Activated naive CD4-positive, alpha-beta T cell (primary cell): Measurements from ENCODE around the gene KLHL29.

ENCODE experiments used
- DNase-seq, 4 experiments: peaks; one replicate each; lab custom pipeline; 2025; lab: John Stamatoyannopoulos, UW

Gene KLHL29

GRCh38 chr2:23632831-23633395, 247.9 kb downstream of the KLHL29 start:
- DNase-seq, result no peak

GRCh38 chr2:23633966-23634365, 249.0 kb downstream of the KLHL29 start:
- no peak for DNase-seq

GRCh38 chr2:23635442-23636340, 250.7 kb downstream of the KLHL29 start:
- DNase-seq, result no peak

- DNase-seq, result no peak
Measured at GRCh38 chr2:23636426-23636825, 251.4 kb downstream of the KLHL29 start.

GRCh38 chr2:23637011-23637778, 252.2 kb downstream of the KLHL29 start:
- DNase-seq, result no peak

- DNase-seq, result no peak
Measured at GRCh38 chr2:23639406-23639982, 254.5 kb downstream of the KLHL29 start.

GRCh38 chr2:23640711-23641110, 255.7 kb downstream of the KLHL29 start:
- no peak for DNase-seq

- DNase-seq, result no peak
Measured at GRCh38 chr2:23642516-23642915, 257.5 kb downstream of the KLHL29 start.

GRCh38 chr2:23645230-23645808, 260.3 kb downstream of the KLHL29 start:
- no peak for DNase-seq

- DNase-seq, result no peak
Measured at GRCh38 chr2:23647563-23647962, 262.6 kb downstream of the KLHL29 start.

GRCh38 chr2:23649303-23649702, 264.3 kb downstream of the KLHL29 start:
- DNase-seq, result no peak

GRCh38 chr2:23649819-23650218, 264.8 kb downstream of the KLHL29 start:
- DNase-seq, result no peak

- DNase-seq, result no peak
Measured at GRCh38 chr2:23651187-23652080, 266.5 kb downstream of the KLHL29 start.

GRCh38 chr2:23653326-23653725, 268.3 kb downstream of the KLHL29 start:
- no peak for DNase-seq

GRCh38 chr2:23654756-23655155, 269.8 kb downstream of the KLHL29 start:
- DNase-seq, result no peak

- no peak for DNase-seq
Measured at GRCh38 chr2:23655934-23656596, 271.1 kb downstream of the KLHL29 start.

GRCh38 chr2:23656597-23656973, 271.6 kb downstream of the KLHL29 start:
- no peak for DNase-seq

- DNase-seq, result no peak
Measured at GRCh38 chr2:23657371-23657770, 272.4 kb downstream of the KLHL29 start.

- DNase-seq, result no peak
Measured at GRCh38 chr2:23657934-23658333, 273.0 kb downstream of the KLHL29 start.

GRCh38 chr2:23658466-23658942, 273.5 kb downstream of the KLHL29 start:
- DNase-seq, result no peak
